GM18508 (cell line): ENCODE results near the gene PPP2R2C.

ENCODE experiments used
- ATAC-seq: cut with Tn5 transposase; IDR thresholded peaks from one replicate; pipeline ENCODE4 v1.9.1; 2021; ENCODE audit warnings: moderate number of reproducible peaks; ENCODE audit not compliant: insufficient read depth, unreplicated experiment

Gene PPP2R2C

GRCh38 chr4:6337331-6337935 lies 135.0 kb downstream of the PPP2R2C start:
- ATAC-seq = no peak

- no peak for ATAC-seq
Measured at GRCh38 chr4:6336166-6336565, 136.2 kb downstream of the PPP2R2C start.

GRCh38 chr4:6335040-6335590 lies 137.3 kb downstream of the PPP2R2C start:
- no peak for ATAC-seq

GRCh38 chr4:6334203-6334887 lies 138.1 kb downstream of the PPP2R2C start:
- ATAC-seq = no peak

GRCh38 chr4:6333301-6334202 lies 138.9 kb downstream of the PPP2R2C start:
- no peak for ATAC-seq

- no peak for ATAC-seq
Measured at GRCh38 chr4:6332669-6333050, 139.8 kb downstream of the PPP2R2C start.

- ATAC-seq = no peak
Measured at GRCh38 chr4:6332042-6332668, 140.3 kb downstream of the PPP2R2C start.

GRCh38 chr4:6331468-6331867 lies 140.9 kb downstream of the PPP2R2C start:
- no peak for ATAC-seq

- ATAC-seq = no peak
Measured at GRCh38 chr4:6331018-6331417, 141.4 kb downstream of the PPP2R2C start.

- no peak for ATAC-seq
Measured at GRCh38 chr4:6330384-6330767, 142.0 kb downstream of the PPP2R2C start.

- ATAC-seq = no peak
Measured at GRCh38 chr4:6329478-6330383, 142.7 kb downstream of the PPP2R2C start.

- ATAC-seq = no peak
Measured at GRCh38 chr4:6328526-6328925, 143.9 kb downstream of the PPP2R2C start.

GRCh38 chr4:6327220-6327917 lies 145.0 kb downstream of the PPP2R2C start:
- no peak for ATAC-seq

- no peak for ATAC-seq
Measured at GRCh38 chr4:6326312-6327060, 145.9 kb downstream of the PPP2R2C start.

- no peak for ATAC-seq
Measured at GRCh38 chr4:6325788-6326290, 146.6 kb downstream of the PPP2R2C start.

GRCh38 chr4:6324999-6325787 lies 147.2 kb downstream of the PPP2R2C start:
- ATAC-seq = no peak

GRCh38 chr4:6324461-6324998 lies 147.9 kb downstream of the PPP2R2C start:
- no peak for ATAC-seq
